H1 (cell line): Measurements from ENCODE around the gene LSM7. TPM values are rescaled to one million over a fixed set of nuclear protein-coding genes. Genes with fewer than 3 reads are reported as not detected.

Experiments used
- CTCF ChIA-PET: fragments of 300-600 bp; sonication (Branson Sonifier 250); formaldehyde crosslinking; loops from one replicate; lab custom pipeline; 2021; ENCODE audit not compliant: partially characterized antibody; lab: Charles Lee
- POLR2A ChIA-PET: fragments of 300-600 bp; sonication (Branson Sonifier 250); formaldehyde crosslinking; loops from one replicate; lab custom pipeline; 2021; ENCODE audit warnings: inconsistent platforms; ENCODE audit not compliant: partially characterized antibody; lab: Charles Lee
- DNase-seq, 2 experiments: peaks; one replicate each; pipeline versions ENCODE4 v3.0.0 to v3.0.0-alpha.2; 2010 to 2022; ENCODE audit warnings: low spot score in 2 of 2, low read depth in 1 of 2, mixed read lengths in 1 of 2
- FAIRE-seq: peaks from 2 replicates; lab custom pipeline; 2011; peaks lifted over from hg19 to GRCh38; lab: Jason Lieb, UNC
- H2AFZ ChIP-seq: 2 replicates; pipeline ENCODE4 v1.8.1; 2012; ENCODE audit warnings: low read length, inconsistent platforms
- H2AK5ac ChIP-seq: 2 replicates; pipeline ENCODE4 v1.6.1; 2013; ENCODE audit warnings: low read depth, low read length
- H2BK120ac ChIP-seq: replicated peaks from 2 replicates; pipeline ENCODE3; 2013; ENCODE audit warnings: low read depth, low read length, inconsistent platforms
- H2BK12ac ChIP-seq: 2 replicates; pipeline ENCODE4 v1.6.1; 2013; ENCODE audit warnings: low read depth, low read length
- H2BK15ac ChIP-seq: 2 replicates; pipeline ENCODE4 v1.6.1; 2013; ENCODE audit warnings: low read length
- H2BK20ac ChIP-seq: 2 replicates; pipeline ENCODE4 v1.6.1; 2013; ENCODE audit warnings: low read length
- H2BK5ac ChIP-seq: 2 replicates; pipeline ENCODE4 v1.6.1; 2013; ENCODE audit warnings: low read depth, low read length
- H3K14ac ChIP-seq: 2 replicates; pipeline ENCODE4 v1.6.1; 2013; ENCODE audit warnings: inconsistent platforms; ENCODE audit not compliant: insufficient read length
- H3K18ac ChIP-seq: 2 replicates; pipeline ENCODE4 v1.6.1; 2013; ENCODE audit warnings: low read length; ENCODE audit errors: extremely low read depth
- H3K23ac ChIP-seq: 2 replicates; pipeline ENCODE4 v1.6.1; 2013; ENCODE audit warnings: inconsistent platforms; ENCODE audit not compliant: insufficient read length
- H3K23me2 ChIP-seq: 2 replicates; pipeline ENCODE4 v1.6.1; 2013; ENCODE audit warnings: low read depth, low read length
- H3K27ac ChIP-seq: 2 replicates; pipeline ENCODE4 v1.6.1; 2011; ENCODE audit warnings: low read depth, low read length, inconsistent platforms
- H3K27me3 ChIP-seq, 4 experiments: replicated peaks in 1 of 4; 1 replicate in 1 of 4; 2 replicates in 3 of 4; pipeline versions ENCODE4 v1.6.1 to v1.8.1; 2011 to 2013; ENCODE audit warnings: low read length in 3 of 4, mild to moderate bottlenecking in 3 of 4, inconsistent platforms in 2 of 4, mixed read lengths in 2 of 4, moderate library complexity in 1 of 4; ENCODE audit not compliant: control insufficient read depth in 3 of 4, insufficient read depth in 3 of 4; ENCODE audit errors: extremely low read depth in 1 of 4
- H3K36me3 ChIP-seq, 4 experiments: 2 replicates each; pipeline versions ENCODE4 v1.6.1 to v1.8.1; 2011 to 2013; ENCODE audit warnings: mild to moderate bottlenecking in 4 of 4, low read length in 3 of 4, moderate library complexity in 2 of 4, control low read depth in 1 of 4, inconsistent platforms in 1 of 4; ENCODE audit not compliant: insufficient read depth in 4 of 4, control insufficient read depth in 2 of 4
- H3K4ac ChIP-seq: replicated peaks from 2 replicates; pipeline ENCODE3; 2013; ENCODE audit warnings: low read length, low read depth, mixed read lengths, inconsistent platforms; ENCODE audit not compliant: insufficient read length
- H3K4me1 ChIP-seq, 4 experiments: replicated peaks in 1 of 4; 1 replicate in 1 of 4; 2 replicates in 3 of 4; pipeline versions ENCODE4 v1.6.1 to v1.8.1; 2011 to 2013; ENCODE audit warnings: low read length in 3 of 4, inconsistent platforms in 2 of 4, mixed read lengths in 1 of 4; ENCODE audit not compliant: insufficient read depth in 4 of 4, control insufficient read depth in 3 of 4
- H3K4me2 ChIP-seq, 2 experiments: 2 replicates each; pipeline versions ENCODE4 v1.6.1 to v1.8.1; 2011 to 2013; ENCODE audit warnings: low read depth in 2 of 2, low read length in 2 of 2, control low read depth in 1 of 2, inconsistent platforms in 1 of 2, mild to moderate bottlenecking in 1 of 2; ENCODE audit not compliant: insufficient read depth in 1 of 2
- H3K4me3 ChIP-seq, 4 experiments: fragments of 200-600, 300-600 bp in 1 of 4; sonication (generic), shearing (Covaris generic), sonication (Bioruptor Twin) in 1 of 4; 2 replicates each; pipeline versions ENCODE4 v1.5.1 to v1.8.1; 2011 to 2016; ENCODE audit warnings: low read length in 4 of 4, low read depth in 3 of 4, control low read depth in 2 of 4, inconsistent platforms in 2 of 4, mild to moderate bottlenecking in 2 of 4, mixed read lengths in 1 of 4, moderate library complexity in 1 of 4; ENCODE audit not compliant: insufficient read depth in 2 of 4; ENCODE audit errors: extremely low read depth in 1 of 4
- H3K56ac ChIP-seq: replicated peaks from 2 replicates; pipeline ENCODE3; 2013; ENCODE audit warnings: low read depth, mild to moderate bottlenecking, mixed read lengths, low read length, inconsistent platforms; ENCODE audit not compliant: insufficient read length
- H3K79me1 ChIP-seq: 2 replicates; pipeline ENCODE4 v1.6.1; 2013; ENCODE audit warnings: low read depth, low read length, control low read depth
- H3K79me2 ChIP-seq, 2 experiments: 2 replicates each; pipeline versions ENCODE4 v1.6.1 to v1.8.1; 2012 to 2013; ENCODE audit warnings: low read length in 2 of 2, mild to moderate bottlenecking in 2 of 2, inconsistent platforms in 1 of 2; ENCODE audit not compliant: insufficient read depth in 2 of 2, control insufficient read depth in 1 of 2
- H3K9ac ChIP-seq, 4 experiments: replicated peaks in 1 of 4; 1 replicate in 1 of 4; 2 replicates in 3 of 4; pipeline versions ENCODE4 v1.6.1 to v1.8.1; 2011 to 2013; ENCODE audit warnings: low read depth in 3 of 4, low read length in 3 of 4, control low read depth in 2 of 4, mild to moderate bottlenecking in 2 of 4, moderate library complexity in 2 of 4, inconsistent platforms in 1 of 4; ENCODE audit errors: extremely low read depth in 1 of 4
- H3K9me3 ChIP-seq, 2 experiments: 2 replicates each; pipeline versions ENCODE4 v1.6.1 to v1.8.1; 2012 to 2013; ENCODE audit warnings: mild to moderate bottlenecking in 2 of 2, moderate library complexity in 2 of 2, control low read depth in 1 of 2, inconsistent platforms in 1 of 2, low read depth in 1 of 2, low read length in 1 of 2, mixed read lengths in 1 of 2; ENCODE audit not compliant: insufficient read depth in 2 of 2
- H4K20me1 ChIP-seq, 2 experiments: replicated peaks in 1 of 2; 2 replicates each; pipeline versions ENCODE3 to v1.8.1; 2011 to 2013; ENCODE audit warnings: inconsistent platforms in 2 of 2, low read length in 2 of 2, mild to moderate bottlenecking in 1 of 2; ENCODE audit not compliant: insufficient read depth in 2 of 2, control insufficient read depth in 1 of 2
- H4K5ac ChIP-seq: 2 replicates; pipeline ENCODE4 v1.6.1; 2013; ENCODE audit warnings: low read length, low read depth, mixed read lengths, inconsistent platforms; ENCODE audit not compliant: insufficient read length
- H4K8ac ChIP-seq: 2 replicates; pipeline ENCODE4 v1.8.0; 2013; ENCODE audit warnings: mild to moderate bottlenecking, moderate library complexity, low read length, inconsistent platforms; ENCODE audit not compliant: insufficient read depth; ENCODE audit errors: extremely low read depth
- H4K91ac ChIP-seq: replicated peaks from 2 replicates; pipeline ENCODE3; 2013; ENCODE audit warnings: low read length, mixed read lengths, inconsistent platforms; ENCODE audit not compliant: insufficient read length
- CHD2 ChIP-seq: IDR thresholded peaks from 2 replicates; pipeline ENCODE4 v1.6.1; 2012; ENCODE audit warnings: low read length, improper control_type of control experiment
- CREB1 ChIP-seq: IDR thresholded peaks from 2 replicates; pipeline ENCODE4 v1.6.1; 2012; ENCODE audit warnings: inconsistent platforms
- CTCF ChIP-seq, 3 experiments: IDR thresholded peaks; 1 replicate in 2 of 3; 2 replicates in 1 of 3; pipeline versions ENCODE4 v1.5.1 to v1.6.1; 2011; ENCODE audit warnings: low read length in 3 of 3, mild to moderate bottlenecking in 3 of 3, inconsistent platforms in 2 of 3, low read depth in 1 of 3, moderate library complexity in 1 of 3; ENCODE audit not compliant: insufficient read depth in 1 of 3; ENCODE audit errors: control extremely low read depth in 1 of 3
- E2F6 ChIP-seq: IDR thresholded peaks from 2 replicates; pipeline ENCODE4 v1.6.1; 2012; ENCODE audit warnings: inconsistent platforms
- JUND ChIP-seq: IDR thresholded peaks from 2 replicates; pipeline ENCODE4 v1.6.1; 2011; ENCODE audit warnings: mild to moderate bottlenecking, improper control_type of control experiment, low read length
- POLR2A ChIP-seq, 2 experiments: IDR thresholded peaks; 1 replicate in 1 of 2; 2 replicates in 1 of 2; pipeline ENCODE4 v1.6.1; 2011; ENCODE audit warnings: low read depth in 2 of 2, low read length in 2 of 2, mild to moderate bottlenecking in 2 of 2; ENCODE audit errors: control extremely low read depth in 1 of 2
- POU5F1 ChIP-seq: IDR thresholded peaks from 2 replicates; pipeline ENCODE4 v1.6.1; 2011; ENCODE audit warnings: low read depth, mild to moderate bottlenecking, low read length, moderate library complexity
- RNF2 ChIP-seq: fragments of 200-900, 300-1000 bp; sonication (generic); IDR thresholded peaks from 2 replicates; pipeline ENCODE4 v1.7.1; 2016; ENCODE audit warnings: borderline replicate concordance, low read depth, mild to moderate bottlenecking, antibody characterized with exemption, low read length; ENCODE audit not compliant: poor library complexity, severe bottlenecking; ENCODE audit errors: missing control alignments
- RXRA ChIP-seq: IDR thresholded peaks from 2 replicates; pipeline ENCODE4 v1.6.1; 2011; ENCODE audit warnings: low read depth, mild to moderate bottlenecking, low read length, moderate library complexity; ENCODE audit not compliant: insufficient read depth
- SP4 ChIP-seq: IDR thresholded peaks from 2 replicates; pipeline ENCODE4 v1.6.1; 2012; ENCODE audit warnings: low read length, inconsistent platforms
- TEAD4 ChIP-seq: IDR thresholded peaks from 2 replicates; pipeline ENCODE4 v1.6.1; 2012; ENCODE audit warnings: low read depth, low read length, inconsistent platforms, mixed read lengths
- WGBS, 2 experiments: shearing (Covaris generic) in 1 of 2; methylation state at CpG; one replicate each; pipeline versions ENCODE4 v1.1.6 to v1.1.7; 2013 to 2015; ENCODE audit warnings: low lambda C conversion rate in 2 of 2, mixed read lengths in 2 of 2, inconsistent platforms in 1 of 2, low coverage in 1 of 2, missing lambda C conversion rate in 1 of 2; ENCODE audit not compliant: insufficient replicate concordance in 2 of 2, insufficient coverage in 1 of 2, insufficient read length in 1 of 2; ENCODE audit errors: extremely low coverage in 1 of 2, missing lambda C conversion rate in 1 of 2; 5-methylcytosine and 5-hydroxymethylcytosine counted together
- polyA plus RNA-seq, 7 experiments: library from polyadenylated mRNA; depleted of rRNA in 3 of 7; stranded (reverse) in 5 of 7; unstranded in 2 of 7; fragments of >200 nt in 5 of 7; fragments of 200-250 nt in 2 of 7; gene quantifications; 1 replicate in 5 of 7; 2 replicates in 1 of 7; 4 replicates in 1 of 7; pipeline versions ENCODE4 v1.2.1 to v1.2.3, GENCODE V29; 2011 to 2013; ENCODE audit warnings: missing spikeins in 2 of 7, mixed read lengths in 2 of 7
- total RNA-seq: library from RNA; stranded (reverse); fragmentation: NEBNext Ultra II Directional; extraction: Animal tissue kit (Norgen Biotek cat#: 25700); gene quantifications from 2 replicates; pipeline ENCODE4 v1.2.1, GENCODE V29; 2021

LSM7 gene
- total and polyA plus RNA-seq, 2 of the 8 experiments (the other 6 are each of a cell fraction or from before 2014, with no cell fraction given) = 228 to 1,335 TPM

GRCh38 chr19:2371656-2372055 lies 43.3 kb upstream of the LSM7 start:
- H3K79me1 ChIP-seq = no peaks in the 10 kb centered on the region; the same call in 1 of the 2 replicates
- H2BK15ac ChIP-seq = no peak overlapping the region
- H4K8ac ChIP-seq = no peak overlapping the region
- WGBS, 2 experiments = 93% methylated on average over 16 of the region's 16 CpGs; no CpG with 5 or more reads in 1 of the 2 experiments
- no peak overlapping the region for H3K4me3 ChIP-seq
- no peak for DNase-seq
- no peak for FAIRE-seq
- no peak overlapping the region for H2BK5ac ChIP-seq
- no peak overlapping the region for H3K23ac ChIP-seq
- POLR2A ChIA-PET = interaction anchor here (1.0 to 1.4 kb wide), 2 partner anchors 24 to 43 kb away, joined by 4 read pairs; partner anchors contain the start of genes LSM7 and SPPL2B
- no peaks in the 10 kb centered on the region for H4K20me1 ChIP-seq
- H3K36me3 ChIP-seq = no peaks in the 10 kb centered on the region
- H2BK20ac ChIP-seq = no peak overlapping the region
- H3K9me3 ChIP-seq = peaks cover 0 to 2% of the 10 kb centered on the region in 2 experiments; a peak in 2 of 4 replicates
- no peaks in the 10 kb centered on the region for H3K4me1 ChIP-seq
- no peak overlapping the region for H3K27ac ChIP-seq
- H2AK5ac ChIP-seq = no peak overlapping the region
- no peaks in the 10 kb centered on the region for H3K79me2 ChIP-seq
- no peak overlapping the region for H2BK120ac ChIP-seq
- H3K23me2 ChIP-seq = no peaks in the 10 kb centered on the region
- no peak overlapping the region for H2AFZ ChIP-seq
- H2BK12ac ChIP-seq = no peak overlapping the region
- H3K4ac ChIP-seq = no peak overlapping the region
- H3K27me3 ChIP-seq = no peaks in the 10 kb centered on the region
- no peak overlapping the region for H3K14ac ChIP-seq
- H3K56ac ChIP-seq = no peak overlapping the region
- no peak overlapping the region for H3K18ac ChIP-seq
- no peak overlapping the region for H3K4me2 ChIP-seq
- no peak overlapping the region for H3K9ac ChIP-seq
- H4K91ac ChIP-seq = no peak overlapping the region
- no peak overlapping the region for H4K5ac ChIP-seq
- CTCF ChIA-PET = interaction anchor here (1.2 to 1.7 kb wide), 3 partner anchors 22 to 25 kb away, joined by 3 to 5 read pairs (median 4); no protein-coding TSS in a partner anchor
- no peak for TF ChIP-seq RXRA
- TF ChIP-seq POU5F1 = no peak
- TF ChIP-seq CTCF (IDR thresholded peaks at IDR 0.05; ENCODE audit: control extremely low read depth in 1 of 3, insufficient read depth in 1 of 3, low read depth in 1 of 3, low read length in 3 of 3) = no peak
- TF ChIP-seq E2F6 = no peak
- TF ChIP-seq RNF2 = no peak
- no peak for TF ChIP-seq TEAD4
- TF ChIP-seq POLR2A (IDR thresholded peaks at IDR 0.05; ENCODE audit: control extremely low read depth in 1 of 2, low read depth in 2 of 2, low read length in 2 of 2) = no peak
- no peak for TF ChIP-seq SP4
- no peak for TF ChIP-seq JUND
- TF ChIP-seq CREB1 = no peak
- no peak for TF ChIP-seq CHD2
